Measurements from ENCODE around the gene SLC35E2B.

SLC35E2B gene

DNA sequence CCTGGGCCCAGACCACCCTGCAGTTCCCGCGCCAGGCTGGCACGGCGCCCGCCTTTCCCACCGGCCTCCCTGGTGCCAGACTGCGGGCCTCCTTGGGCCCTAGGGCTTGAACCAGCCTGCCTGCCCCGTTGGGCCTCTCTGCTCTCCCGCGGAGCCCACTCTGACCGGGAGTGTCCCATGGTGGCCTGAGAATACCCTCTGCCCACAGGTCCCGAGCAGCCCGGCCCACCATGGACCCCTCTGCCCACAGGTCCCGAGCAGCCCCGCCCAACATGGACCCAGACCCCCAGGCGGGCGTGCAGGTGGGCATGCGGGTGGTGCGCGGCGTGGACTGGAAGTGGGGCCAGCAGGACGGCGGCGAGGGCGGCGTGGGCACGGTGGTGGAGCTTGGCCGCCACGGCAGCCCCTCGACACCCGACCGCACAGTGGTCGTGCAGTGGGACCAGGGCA lies 69.4 kb downstream of the SLC35E2B start:
- DNase-seq = no peak

DNA sequence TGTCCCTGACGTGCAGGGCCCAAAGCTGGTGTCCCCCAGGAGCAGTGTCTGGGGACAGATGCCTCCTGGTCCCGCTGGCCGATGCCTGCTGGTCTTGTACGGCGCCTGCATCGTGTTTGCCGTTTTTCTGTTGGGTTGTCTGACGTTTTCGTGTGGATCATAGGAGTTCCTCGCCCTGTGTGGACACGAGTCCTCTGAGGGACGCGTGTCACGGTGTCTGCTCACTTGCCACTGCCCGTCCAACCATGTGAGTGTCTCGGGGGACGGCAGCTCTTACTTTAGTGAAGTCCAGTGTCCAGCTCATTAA lies 69.9 kb downstream of the SLC35E2B start:
- DNase-seq = no peak

DNA sequence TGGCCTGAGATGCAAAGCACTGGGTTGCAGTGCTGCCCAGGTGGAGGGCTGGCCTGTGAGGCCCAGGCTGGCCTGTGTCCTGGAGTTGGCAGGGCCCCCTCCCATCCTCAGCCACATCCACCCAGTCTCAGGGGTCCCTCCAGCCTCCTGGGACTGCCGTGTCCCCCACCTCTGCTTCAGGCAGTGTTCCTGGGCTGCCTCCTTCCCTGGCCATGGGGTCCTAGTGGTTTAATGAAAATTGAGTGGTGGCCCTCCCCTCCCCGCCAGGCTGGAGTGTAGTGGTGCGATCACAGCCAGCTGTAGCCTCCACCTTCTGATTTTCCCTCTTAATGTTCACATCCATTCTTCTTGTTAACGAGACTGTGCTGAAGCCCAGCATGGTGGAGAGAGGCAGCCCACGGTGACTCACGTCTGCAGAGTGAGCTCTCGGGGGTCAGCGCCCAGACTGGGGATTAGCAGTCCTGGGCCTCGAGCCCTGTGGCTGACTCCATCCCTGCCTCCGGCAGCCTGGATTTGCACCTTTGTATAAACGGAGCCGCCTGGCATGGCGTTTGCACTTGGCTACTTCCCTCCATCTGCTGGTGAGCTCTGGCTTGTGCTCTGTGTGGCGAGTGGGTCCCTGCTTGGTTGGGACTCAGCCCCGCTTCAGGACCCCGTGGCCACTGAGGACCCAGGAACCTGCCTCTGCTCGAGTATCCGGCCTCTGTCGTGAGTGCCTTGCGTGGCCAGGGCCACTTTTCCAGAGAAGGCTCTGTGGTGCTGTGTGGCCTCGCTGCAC lies 70.4 kb downstream of the SLC35E2B start:
- DNase-seq = no peak

DNA sequence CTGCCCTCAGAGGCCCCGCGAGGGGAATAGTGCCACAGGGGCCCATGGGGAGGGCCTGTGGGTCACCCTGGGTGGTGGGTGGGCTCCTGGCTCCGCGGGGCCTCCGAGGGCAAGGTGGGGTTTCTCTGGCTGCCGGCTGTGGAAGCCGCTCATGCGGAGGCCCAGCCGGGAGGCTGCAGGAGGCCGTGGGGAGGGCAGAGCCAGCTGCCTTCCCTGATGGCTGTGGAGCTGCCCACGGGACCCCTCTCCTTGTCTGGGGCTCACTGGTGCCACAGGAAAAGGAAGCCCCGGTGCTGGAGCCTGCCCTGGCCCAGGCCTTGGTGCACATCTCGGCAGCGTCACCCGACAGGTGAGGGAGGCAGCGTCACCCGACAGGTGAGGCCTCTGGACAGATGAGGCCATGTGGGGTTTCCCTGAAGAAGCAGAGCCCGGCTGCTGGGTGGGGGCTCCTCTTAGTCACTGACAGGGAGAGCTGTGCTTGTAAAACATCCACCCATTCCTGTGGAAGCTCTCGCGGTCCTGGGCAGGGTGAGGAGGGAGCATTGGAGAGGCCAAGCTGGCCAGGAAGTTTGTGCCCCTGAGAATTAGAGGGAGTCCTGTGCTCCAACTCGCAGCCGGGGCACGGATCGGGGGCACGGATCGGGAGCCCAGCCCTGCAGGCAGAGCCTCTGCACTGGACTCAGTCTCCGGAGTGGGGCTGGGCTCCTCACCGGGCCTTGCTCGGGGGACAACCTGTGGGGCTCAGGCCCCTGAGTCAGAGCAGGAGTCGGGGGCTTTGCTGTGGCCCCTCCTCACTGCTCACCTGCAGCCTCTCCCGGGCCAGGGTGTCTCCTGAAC lies 71.2 kb downstream of the SLC35E2B start:
- DNase-seq = no peak

DNA sequence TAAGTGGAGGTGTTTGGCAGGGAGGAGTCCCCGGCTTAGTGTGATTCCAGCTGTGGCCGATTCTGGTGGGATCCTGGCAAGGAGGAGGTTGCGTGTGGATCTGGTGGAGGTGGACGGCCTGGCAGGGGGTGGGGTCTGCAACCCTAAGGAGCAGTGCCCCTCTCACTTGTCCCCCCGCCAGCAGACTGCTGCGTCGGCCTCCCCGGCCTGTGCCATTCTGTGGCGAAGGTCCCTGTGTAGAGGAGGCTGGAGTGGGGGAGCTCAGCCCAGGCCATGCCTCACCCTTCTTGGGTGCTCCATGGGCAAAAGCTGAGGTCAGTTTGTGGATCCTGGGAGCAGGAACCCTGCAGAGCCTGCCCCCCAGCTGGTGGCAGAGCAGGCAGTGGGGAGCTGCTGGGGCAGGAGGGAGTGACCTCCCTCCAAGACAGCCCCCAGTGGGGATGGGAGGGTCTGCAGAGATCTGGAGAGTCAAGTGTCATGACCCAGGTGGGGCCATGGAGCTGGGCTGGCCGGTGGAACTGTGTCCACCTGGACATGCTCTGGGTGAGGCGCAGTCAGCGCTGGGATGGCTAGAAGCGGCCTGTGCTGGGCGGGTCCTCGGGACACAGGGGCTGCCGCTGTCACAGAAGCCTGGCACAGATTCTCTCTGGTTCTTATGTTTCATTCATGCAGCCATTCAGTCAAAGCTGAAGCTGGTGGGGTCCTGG lies 72.0 kb downstream of the SLC35E2B start:
- no peak for DNase-seq

DNA sequence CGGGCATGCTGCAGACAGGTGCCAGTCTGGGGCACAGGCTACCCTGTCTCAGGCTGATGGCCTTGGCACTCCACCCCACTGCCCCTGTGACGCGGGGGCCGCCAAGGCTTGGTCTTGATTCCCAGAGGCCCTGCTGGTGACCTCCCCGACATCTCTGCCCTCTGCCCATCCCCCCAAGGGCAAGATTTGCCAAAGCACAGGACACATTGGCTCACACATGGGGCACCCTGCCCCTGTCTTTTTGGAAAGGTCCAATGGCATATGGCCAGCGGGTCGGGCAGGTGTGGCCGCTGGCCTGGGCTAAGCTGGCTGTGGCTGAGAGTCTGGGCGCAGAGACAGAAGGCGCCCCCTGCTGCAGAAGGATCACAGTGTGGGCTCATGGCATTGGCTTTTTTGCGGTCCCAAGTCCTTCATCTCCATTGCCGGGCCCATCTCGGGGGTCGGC lies 72.7 kb downstream of the SLC35E2B start:
- DNase-seq = no peak

DNA sequence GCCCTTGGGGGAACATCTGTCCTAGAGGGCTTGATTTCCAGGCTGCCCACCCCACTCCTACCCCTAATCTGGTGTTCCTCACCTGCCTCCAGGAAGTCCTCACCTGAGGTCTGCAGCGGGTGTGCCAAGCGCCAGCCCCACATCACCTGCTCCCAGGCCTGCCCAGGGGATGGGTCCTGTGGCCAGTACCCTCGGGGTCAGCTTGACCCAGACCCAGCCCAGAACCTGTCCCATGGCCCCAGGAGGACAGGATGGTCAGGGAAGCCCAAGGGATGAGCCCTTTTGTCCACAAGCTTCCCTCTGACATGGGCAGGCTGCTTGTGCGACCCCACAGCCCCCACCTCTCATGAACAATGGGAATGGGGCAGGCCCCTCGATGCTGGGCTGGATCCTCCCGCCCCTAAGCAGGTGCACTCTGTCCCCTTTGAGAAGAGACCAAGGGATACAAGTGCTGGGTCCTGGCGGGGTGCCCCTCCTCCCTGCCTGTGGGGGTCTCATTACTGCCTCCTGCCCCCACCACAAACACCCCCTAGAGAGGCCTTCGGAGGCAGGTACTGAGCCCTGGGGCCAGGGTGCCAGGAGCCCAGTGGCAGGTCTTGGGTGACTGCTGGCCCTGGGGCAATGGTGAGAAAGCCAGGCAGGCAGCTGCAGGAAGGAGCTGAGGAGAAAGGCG lies 74.1 kb downstream of the SLC35E2B start:
- DNase-seq = no peak

DNA sequence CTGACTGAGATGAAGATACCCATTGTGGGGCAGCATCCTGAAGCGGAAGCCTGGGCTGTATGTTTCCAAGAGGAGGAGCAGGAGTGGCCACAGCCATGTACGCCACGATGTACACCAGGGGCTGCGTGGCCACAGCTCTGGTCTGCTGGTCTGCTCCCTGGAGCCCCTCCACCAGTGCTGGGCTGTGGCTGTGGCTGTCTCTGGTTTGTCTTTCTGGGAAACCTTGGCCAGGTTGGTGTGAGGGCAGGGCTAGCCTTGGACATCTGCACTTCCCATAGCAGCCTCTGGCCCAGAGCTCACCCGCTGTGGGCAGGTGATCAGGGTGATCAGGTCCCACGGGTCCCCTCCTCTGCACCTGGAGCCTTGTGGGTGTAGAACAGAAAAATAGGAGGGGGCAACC lies 74.7 kb downstream of the SLC35E2B start:
- no peak for DNase-seq

DNA sequence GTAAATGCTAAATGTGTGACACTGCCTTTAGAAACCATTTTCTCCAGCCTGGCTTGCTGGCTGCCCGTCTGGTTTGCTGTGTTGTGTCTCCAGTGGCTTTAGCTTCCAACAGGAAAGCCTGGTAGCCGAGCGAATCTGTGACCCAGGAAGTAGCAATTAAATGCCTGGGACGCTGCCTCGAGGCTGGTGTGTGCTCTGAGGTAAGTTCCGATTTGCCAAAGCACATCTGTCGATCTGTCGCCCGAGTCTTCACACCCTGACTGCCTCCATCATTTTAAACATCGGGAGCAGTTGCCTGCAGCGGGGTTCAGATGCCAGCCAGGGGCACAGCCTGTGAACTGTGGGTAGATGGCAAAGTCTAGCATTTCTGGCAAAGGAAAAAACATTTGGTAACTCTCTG lies 75.1 kb downstream of the SLC35E2B start:
- DNase-seq = no peak

DNA sequence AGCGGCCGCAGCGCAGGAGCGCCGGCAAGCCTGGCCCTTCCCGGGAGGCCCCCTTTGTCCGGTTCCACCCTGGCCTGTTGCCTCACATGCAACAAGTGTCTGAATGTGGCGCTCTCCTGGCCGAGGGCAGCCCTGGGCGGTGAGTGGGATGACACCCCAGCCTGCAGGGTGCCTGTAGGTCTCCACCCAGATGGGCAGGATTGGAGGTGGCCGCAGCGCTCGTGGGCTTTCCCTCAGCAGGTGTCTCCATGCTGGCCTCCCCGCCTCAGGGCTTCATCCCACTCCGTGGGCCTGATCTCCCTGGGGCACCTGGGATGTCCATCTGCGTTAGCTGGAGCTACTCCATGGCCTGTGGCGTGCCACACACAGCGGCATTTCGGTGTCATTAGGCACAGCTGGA lies 75.8 kb downstream of the SLC35E2B start:
- no peak for DNase-seq

DNA sequence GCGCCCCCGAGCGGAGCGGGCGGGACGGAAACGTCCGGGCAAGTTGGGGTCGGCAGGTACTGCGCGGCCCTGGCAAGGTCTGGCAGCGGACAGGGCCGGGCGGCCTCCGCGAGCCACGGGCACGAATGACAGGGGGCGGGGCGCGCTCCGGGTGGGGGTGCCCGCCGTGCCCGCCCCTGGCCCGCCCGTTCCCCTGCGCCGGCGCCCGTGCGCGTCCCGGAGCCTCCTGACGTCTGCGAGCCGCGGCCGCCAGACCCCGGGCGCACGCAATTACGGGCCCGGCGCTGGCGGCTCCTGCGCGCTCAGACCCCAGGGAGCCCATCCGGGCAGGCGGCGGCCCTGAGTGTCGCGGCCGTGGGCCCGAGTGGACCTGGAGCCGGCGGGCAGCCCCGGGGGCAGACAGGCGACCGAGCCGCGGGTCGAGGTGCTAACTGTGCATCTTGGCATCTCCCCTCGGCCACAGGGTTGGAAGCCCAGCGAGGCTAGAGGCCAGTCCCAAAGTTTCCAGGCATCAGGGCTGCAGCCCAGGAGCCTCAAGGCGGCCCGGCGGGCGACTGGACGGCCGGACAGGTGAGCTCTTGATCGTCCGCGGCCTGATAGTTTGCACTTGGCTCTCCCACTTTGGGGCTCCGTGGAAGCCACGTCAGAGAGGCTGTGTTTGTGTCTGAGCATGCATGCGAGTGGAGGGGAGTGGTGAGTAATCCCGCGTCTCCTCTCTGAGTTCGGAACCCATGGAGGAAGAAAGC lies 76.4 kb downstream of the SLC35E2B start:
- DNase-seq = no peak

DNA sequence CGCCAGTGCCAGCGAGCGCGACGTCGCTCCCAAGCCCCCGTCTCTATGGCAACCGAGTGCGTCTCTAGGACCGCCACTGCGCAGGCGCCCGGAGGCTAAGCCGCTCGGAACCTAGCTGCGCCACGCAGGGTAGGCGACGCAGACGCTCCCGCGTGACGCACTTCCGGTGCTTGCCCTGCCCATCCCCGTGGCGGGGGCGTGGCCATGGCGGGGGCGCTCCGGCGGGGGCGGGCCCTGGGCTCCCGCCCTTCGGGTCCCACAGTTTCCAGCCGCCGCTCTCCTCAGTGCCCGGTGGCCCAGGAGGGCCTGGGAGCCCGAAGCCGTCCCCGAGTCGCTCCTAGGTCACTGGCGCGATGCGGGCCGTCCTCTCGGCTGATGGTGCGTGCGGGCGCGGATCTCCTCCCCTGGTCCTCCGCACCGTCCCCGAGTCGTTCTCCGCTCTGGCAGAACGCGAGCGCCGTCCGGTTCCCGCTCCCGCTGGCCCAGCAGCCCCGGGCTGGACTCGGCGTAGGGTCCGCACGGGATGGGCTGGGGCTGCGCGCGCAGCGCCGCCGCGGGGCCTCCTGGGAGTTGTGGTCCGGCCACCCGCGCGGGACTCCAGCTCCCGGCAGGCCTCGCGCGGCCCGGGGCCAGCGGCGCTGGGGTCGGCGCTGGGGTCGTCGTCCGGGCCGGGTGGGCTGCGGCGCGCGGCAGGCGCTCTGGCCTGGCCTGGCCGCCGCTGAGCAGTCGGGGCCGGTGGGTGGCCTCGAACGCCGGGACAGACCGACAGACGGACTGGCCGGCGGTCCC lies 77.1 kb downstream of the SLC35E2B start, which contains the start of gene MIB2:
MIB2 (plus strand) TSS at position 245 of the 789 bp plus-strand sequence. CDS start 7,953 bp downstream, outside the sequence.
- peak; percentile 94 to 97 for DNase-seq

DNA sequence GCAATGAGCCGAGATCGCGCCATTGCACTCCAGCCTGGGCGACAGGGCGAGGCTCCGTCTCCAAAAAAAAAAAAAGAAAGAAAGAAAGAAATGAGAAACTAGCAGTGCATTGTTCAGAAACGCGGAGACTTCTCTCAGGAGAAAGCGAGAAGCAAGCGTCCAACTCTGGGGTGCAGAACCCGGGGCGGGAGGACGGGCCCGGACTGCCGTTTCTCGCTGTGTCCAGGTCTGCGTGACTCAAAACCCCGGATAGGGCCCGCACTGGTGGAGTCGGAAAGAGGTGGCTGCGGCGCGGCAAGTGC lies 77.7 kb downstream of the SLC35E2B start:
- no peak for DNase-seq

DNA sequence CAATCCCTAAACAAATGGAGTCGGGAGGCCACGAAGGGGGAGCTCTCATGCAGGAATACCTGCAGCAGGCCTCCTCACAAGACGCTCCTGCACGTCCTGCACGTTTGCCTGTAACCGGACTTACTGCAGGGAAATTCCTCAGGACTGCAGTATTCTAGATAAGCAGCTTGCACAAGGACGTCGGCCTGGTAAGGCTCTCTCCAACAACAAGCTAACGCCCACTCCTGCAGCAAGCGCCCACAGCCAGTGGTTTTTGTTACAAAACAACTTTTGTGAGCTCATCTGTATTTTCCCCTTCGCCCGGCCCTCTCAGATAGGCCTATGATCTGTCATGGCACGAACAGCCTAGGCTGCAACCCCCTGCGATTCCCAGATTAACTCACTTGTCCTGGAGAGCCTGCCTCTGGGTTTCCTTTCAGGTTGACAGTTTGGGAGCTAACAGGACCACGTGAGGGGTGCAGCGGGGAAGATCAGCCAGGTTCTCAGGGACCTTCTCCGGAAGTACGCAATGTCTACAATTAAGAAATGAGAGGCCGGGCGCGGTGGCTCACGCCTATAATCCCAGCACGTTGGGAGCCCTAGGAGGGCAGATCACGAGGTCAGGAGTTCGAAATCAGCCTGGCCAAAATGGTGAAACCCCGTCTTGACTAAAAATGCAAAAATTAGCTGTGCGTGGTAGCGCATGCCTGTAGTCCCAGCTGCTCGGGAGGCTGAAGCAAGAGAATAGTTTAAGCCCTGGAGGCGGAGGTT lies 78.2 kb downstream of the SLC35E2B start:
- no peak for DNase-seq

DNA sequence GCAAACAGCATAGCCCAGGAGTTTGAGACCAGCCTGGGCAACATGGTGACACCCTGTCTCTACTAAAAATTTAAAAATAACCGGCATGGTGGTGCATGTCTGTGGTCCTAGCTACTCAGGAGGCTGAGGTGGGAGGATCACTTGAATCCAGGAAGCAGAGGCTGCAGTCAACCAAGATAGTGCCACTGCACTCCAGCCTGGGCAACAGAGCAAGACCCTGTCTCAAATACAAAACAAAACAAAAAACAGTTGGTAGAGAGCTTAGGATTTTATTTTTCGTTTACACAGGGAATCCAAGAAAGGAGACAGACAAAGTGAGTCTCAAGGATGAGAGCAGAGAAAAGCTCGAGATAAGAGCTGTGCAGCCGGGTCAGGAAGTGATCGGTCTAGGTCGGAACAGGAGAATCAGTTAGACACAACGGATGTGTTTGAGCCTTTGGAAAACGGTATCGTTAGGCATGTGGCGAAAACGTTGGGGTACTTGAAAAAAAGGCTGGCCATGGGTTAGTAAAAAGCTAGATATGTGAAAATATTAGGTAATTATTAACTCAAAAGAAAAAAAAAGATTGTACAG lies 79.0 kb downstream of the SLC35E2B start:
- no peak for DNase-seq

DNA sequence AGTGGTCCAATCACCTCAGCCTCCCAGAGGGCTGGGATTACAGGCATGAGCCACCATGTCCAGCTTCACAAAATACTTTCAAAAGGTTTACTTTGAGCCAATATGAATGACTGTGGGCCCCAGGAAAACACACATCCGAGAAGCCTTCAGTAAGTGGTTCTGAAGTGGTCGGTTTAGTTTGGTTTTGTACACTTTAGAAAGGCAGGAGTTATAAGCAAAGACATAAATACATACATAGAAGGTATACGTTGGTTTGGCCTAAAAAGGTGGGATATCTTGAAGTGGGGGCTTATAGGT lies 80.5 kb downstream of the SLC35E2B start:
- no peak for DNase-seq

DNA sequence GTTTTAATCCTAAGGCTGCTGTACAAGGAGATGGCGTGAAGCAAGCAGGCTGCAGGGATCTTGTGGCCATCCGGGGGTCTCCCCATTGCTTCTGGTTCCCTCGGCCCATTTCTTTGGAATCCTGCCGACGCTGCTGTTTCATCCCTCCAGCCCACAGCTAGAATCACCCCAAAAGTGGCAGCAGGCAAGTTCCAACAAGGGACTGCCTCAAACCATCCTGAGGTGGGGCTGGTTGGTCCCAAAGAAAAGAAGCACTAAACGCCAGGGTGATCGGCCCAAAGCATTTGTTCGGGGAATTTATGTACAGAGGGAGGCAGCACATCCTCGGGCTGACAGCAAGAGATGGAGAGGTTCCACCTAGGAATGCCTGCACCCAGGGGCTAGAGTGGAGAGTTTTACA lies 81.8 kb downstream of the SLC35E2B start:
- DNase-seq = no peak

DNA sequence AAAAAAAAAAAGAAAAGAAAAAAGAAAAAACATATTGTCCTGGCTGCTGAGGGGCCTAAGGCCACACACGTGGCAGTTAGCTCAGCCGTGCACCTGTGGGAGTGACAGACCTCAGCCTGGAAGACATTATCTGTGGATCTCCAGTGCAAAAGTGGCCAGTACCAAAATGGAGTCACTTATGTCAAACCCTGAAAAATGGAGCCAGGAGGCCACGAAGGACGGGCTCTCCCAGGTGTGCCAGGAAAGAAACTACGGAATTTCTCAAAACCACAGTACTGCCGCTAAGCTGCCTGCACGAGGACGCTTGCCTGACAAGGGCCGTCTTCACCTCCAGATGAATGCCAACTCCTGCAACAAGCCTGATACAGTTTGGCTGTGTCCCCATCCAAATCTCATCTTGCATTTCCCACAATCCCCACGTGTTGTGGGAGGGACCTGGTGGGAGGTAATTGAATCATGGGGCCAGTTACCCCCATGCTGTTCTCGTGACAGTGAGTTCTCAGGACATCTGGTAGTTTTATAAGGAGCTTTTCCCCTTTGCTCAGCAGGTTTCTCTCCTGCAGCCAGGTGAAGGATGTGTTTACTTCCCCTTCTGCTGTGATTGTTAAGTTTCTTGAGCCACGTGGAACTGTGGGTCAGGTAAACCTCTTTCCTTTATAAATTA lies 82.6 kb downstream of the SLC35E2B start:
- no peak for DNase-seq

Measured in hippocampal formation (tissue), 2 donors.